ENCODE data around the gene C6orf120. TPM values are rescaled to one million over a fixed set of nuclear protein-coding genes. Genes with fewer than 3 reads are reported as not detected.

The C6orf120 gene
- polyA plus RNA-seq, 12 donors, result 22.2 to 41.0 (median 35.3) TPM; not detected in 1

- peak; percentile 73 for DNase-seq
Measured at GRCh38 chr6:169723200-169723909, 21.4 kb downstream of the C6orf120 start.

GRCh38 chr6:169723991-169724493, 22.1 kb downstream of the C6orf120 start:
- DNase-seq, result no peak

- peak; percentile 66 for DNase-seq
Measured at GRCh38 chr6:169724494-169725124, 22.7 kb downstream of the C6orf120 start, which contains the start of gene PHF10. Gene PHF10 (minus strand): TSS chr6:169724500. CDS start chr6:169723931, 569 bp downstream.

DNA sequence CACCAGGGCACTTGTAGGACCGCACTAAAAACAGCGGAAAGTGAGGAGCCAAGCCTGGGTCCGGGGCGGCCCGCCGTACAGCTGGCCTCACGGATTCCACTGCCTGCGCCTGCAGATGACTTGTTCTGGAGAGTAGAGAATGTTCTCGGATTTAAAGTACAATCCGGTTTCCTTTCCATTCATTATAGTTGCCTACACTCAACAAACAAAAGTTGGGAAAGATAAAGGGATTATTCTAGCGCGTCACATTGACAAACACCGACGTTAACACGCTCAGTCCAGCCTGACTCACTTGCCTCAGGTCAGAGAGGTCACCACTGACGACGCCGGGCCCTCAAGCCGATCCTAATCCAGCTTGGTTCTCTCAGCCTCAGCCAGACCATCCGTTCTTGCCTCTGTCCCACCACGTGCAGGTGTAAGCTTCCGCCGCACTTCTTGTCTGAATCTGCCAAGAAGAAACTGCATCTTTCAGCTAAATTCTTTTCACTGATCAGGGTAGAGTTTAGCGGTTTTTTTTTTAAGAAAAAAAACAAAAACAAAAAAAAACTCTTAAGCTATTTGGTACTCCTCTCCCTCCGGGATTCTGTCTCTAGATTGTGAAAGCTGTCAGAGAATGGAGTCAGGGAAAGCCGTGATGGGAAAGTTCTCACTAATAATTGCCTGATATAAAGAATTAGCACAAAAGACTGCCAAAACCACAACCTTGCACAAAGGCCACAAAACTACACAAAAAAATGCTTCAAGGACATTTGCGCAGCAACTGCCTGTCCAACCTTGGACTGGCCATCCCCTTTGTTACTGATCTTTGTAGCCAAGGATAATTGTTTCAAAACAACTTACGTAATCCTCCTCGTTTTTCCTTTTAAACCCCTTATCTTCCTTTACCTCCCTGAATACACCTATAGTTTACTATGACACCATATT, 23.5 kb downstream of the C6orf120 start:
- DNase-seq, result no peak

- DNase-seq, result no peak
Measured at GRCh38 chr6:169726049-169726400, 24.1 kb downstream of the C6orf120 start.

DNA sequence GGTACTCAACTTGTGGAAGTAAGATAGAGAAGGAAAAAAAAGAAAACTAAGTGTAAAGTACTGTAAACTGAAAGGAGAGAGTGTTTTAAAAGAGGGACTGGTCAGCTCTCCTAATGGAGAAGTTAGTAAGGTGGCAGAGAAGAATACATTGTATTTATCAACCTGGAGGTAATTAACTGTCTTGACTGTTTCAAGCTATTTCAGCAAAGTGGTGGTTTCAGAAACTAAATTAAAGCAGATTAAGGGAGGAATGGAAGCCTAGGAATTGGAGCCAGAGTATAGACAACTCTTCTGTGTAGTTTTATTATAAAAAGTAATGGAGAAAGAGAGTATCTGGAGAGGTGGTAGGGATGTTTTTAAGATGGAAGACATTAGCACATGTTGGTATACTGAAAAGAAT, 25.0 kb downstream of the C6orf120 start:
- no peak for DNase-seq

- no peak for DNase-seq
Measured at GRCh38 chr6:169729961-169730360, 28.0 kb downstream of the C6orf120 start.

GRCh38 chr6:169738204-169738975, 36.5 kb downstream of the C6orf120 start:
- DNase-seq, result no peak

- no peak for DNase-seq
Measured at GRCh38 chr6:169738976-169739529, 37.1 kb downstream of the C6orf120 start.

DNA sequence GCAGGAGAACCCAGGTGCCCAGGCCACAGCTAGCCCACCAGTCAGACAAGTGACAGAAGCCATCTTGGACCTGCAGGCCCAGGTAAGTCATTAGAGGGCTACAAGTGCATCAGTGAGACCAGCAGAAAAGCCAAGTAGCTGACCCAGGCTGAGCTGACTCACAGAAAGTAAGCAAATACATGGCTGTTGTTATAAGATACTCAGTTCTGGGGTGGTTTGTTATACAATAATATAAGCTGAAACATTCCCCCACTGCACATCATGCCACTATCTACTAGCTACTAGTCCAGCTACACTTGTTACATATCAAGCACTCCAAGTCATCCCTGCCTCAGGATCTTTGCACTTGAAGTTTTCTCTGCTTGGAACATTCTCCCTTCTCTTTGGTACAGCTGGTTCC, 39.4 kb downstream of the C6orf120 start:
- no peak for DNase-seq

DNA sequence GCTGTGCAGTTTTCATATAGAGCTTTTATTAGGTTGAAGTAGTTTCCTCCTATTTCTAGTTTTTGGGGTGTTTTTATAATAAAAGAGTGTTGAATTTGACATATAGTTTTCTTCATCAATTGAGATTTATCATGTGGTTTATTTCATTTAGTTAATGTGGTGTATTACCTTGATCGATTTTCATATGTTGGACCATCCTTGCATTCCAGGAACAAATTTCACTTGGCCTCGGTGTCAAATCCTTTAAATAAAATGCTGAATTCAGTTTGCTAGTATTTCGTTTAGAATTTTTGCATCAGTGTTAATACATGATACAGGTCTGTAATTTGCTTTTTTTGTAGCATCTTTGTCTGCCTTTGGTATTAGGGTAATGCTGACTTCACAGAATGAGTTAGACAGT, 43.5 kb downstream of the C6orf120 start:
- DNase-seq, result no peak

DNA sequence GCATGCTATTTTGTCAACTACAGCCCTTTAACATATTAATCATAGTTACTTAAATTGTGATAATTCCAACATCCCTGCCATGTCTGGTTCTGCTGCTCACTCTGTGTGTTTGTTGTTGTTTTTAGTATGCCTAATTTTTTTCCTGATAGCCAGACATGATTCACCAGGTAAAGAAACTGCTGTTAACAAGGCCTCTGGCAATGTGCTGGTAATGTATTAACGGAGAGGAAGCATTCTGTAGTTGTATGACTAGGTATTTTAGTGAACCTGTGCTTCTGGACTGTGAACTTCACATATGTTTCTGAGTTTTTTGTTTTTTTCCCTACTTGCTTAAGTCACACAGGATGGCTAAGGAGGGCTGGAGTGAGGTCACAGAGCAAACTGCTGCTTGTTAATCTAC, 44.6 kb downstream of the C6orf120 start:
- no peak for DNase-seq

- DNase-seq, result peak; percentile 95
Measured at GRCh38 chr6:169751242-169752073, 49.5 kb downstream of the C6orf120 start, which contains the start of the genes DYNLT2 and ERMARD. Gene DYNLT2 (minus strand): TSS chr6:169751572. CDS start chr6:169751458, 114 bp downstream. Gene ERMARD (plus strand): TSS chr6:169751622. CDS start chr6:169751658, 36 bp downstream.

DNA sequence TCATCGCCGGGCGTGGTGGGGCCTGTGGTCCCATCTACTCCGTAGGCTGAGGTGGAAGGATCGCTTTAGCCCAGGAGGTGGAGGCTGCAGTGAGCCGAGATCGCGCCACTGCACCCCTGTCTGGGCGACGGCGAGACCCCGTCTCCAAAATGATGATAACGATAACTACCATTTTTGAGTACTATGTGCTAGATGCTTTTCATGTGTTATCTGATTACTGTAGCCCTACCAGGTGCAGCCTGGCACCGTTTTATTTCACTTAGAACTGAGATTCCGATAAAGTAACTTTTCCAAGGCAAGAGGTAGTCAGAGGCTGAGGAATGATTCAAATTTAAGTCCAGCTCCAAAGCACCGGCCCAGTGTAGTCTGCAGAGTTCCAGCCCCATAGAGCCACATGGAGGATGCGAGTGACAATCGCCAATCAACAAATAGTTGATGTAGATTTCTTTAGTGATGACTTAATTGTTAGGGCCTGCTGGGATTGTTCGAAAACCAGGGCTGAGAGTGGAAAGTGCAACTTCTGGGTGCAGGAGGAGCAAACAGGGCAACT, 50.2 kb downstream of the C6orf120 start:
- DNase-seq, result no peak

Other genes with a start within 250 kb of the C6orf120 start
- 10 to 100 TPM in 11 of 12 donors, not detected in 1; 17.8 to 60.4 (median 35.3) TPM for gene WDR27, start 97 bp upstream of the C6orf120 start, polyA plus RNA-seq (ENCODE audit: insufficient read length in 12 of 12)
- gene PHF10, start 22.4 kb downstream of the C6orf120 start, polyA plus RNA-seq (ENCODE audit: insufficient read length in 12 of 12), result 100 to 1,000 TPM in 1 of 12 donors, 10 to 100 TPM in 10, not detected in 1; 74.7 to 101 (median 91.6) TPM
- 1 to 10 TPM in 11 of 12 donors, not detected in 1; 2.3 to 5.1 (median 3.2) TPM for gene DYNLT2, start 49.4 kb downstream of the C6orf120 start, polyA plus RNA-seq (ENCODE audit: insufficient read length in 12 of 12)
- 10 to 100 TPM in 11 of 12 donors, not detected in 1; 13.7 to 37.0 (median 21.4) TPM for gene ERMARD, start 49.5 kb downstream of the C6orf120 start, polyA plus RNA-seq (ENCODE audit: insufficient read length in 12 of 12)

Measured in muscle of arm (tissue), 12 donors.